Dedifferentiated amniotic fluid mesenchymal stem cell (primary cell): Measurements from ENCODE around the gene TIMM13.
"Not testable (repeated sequence)": the region's sequence is repeated elsewhere in the genome, so short reads cannot be mapped to it uniquely, and the experiment has no call there.

Experiments
- DNase-seq: peaks from one replicate; pipeline ENCODE4 v3.0.0-alpha.2; 2016; ENCODE audit errors: extremely low spot score

TIMM13 gene

GRCh38 chr19:2415281-2415972, 12.0 kb downstream of the TIMM13 start:
- DNase-seq: no peak

GRCh38 chr19:2413629-2414028, 13.8 kb downstream of the TIMM13 start:
- no peak for DNase-seq

GRCh38 chr19:2413159-2413558, 14.2 kb downstream of the TIMM13 start:
- DNase-seq: no peak

- DNase-seq: no peak
These were observed 14.9 kb downstream of the TIMM13 start for GRCh38 chr19:2412449-2412848.

GRCh38 chr19:2411709-2412108, 15.7 kb downstream of the TIMM13 start:
- no peak for DNase-seq

- DNase-seq: no peak
These were observed 17.4 kb downstream of the TIMM13 start for GRCh38 chr19:2410023-2410422.

- DNase-seq: no peak
These were observed 18.0 kb downstream of the TIMM13 start for GRCh38 chr19:2409352-2409912.

GRCh38 chr19:2408247-2408646, 19.1 kb downstream of the TIMM13 start:
- DNase-seq: no peak

GRCh38 chr19:2399582-2399981, 27.8 kb downstream of the TIMM13 start:
- no peak for DNase-seq

GRCh38 chr19:2398735-2399305, 28.6 kb downstream of the TIMM13 start:
- DNase-seq: no peak

- not testable (repeated sequence) for DNase-seq
These were observed 30.2 kb downstream of the TIMM13 start for GRCh38 chr19:2397173-2397572.

GRCh38 chr19:2395293-2395829, 32.0 kb downstream of the TIMM13 start:
- DNase-seq: not testable (repeated sequence)

GRCh38 chr19:2394442-2395292, 32.7 kb downstream of the TIMM13 start:
- DNase-seq: no peak

- DNase-seq: no peak
These were observed 33.3 kb downstream of the TIMM13 start for GRCh38 chr19:2394054-2394441.

- DNase-seq: not testable (repeated sequence)
These were observed 34.5 kb downstream of the TIMM13 start for GRCh38 chr19:2392899-2393298.

GRCh38 chr19:2392366-2392765, 35.0 kb downstream of the TIMM13 start:
- DNase-seq: no peak

- peak; percentile 81 for DNase-seq
These were observed 36.2 kb downstream of the TIMM13 start for GRCh38 chr19:2391118-2391725.

GRCh38 chr19:2389594-2389993, 37.8 kb downstream of the TIMM13 start:
- DNase-seq: no peak

GRCh38 chr19:2387367-2388288, 39.8 kb downstream of the TIMM13 start:
- no peak for DNase-seq

GRCh38 chr19:2385053-2385721, 42.2 kb downstream of the TIMM13 start:
- peak; percentile 44 for DNase-seq
